Measurements from ENCODE around the gene PIAS4.
A peak's percentile ranks its signal among the peaks of the same experiment; 100 is the strongest.

Gene PIAS4

DNA sequence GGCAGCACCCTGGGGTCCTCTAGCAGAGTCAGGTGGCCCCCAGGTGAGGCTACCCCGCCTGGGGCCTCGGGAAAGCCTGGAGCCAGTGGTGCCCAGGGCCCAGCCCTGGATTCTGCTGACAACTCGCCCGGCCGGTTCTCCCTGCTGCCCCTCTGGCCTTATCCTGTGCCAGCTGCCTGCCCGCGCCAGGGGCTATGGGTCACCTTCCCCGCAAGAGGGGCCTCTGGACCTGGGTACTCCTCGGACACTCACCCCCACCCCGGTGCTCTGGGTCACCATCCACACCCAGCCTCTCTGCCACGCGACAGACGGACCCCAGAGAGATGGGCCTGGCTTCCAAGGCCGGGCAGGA, 35.2 kb downstream of the PIAS4 start:
- no peak for DNase-seq (ENCODE audit: low read depth, low spot score)

DNA sequence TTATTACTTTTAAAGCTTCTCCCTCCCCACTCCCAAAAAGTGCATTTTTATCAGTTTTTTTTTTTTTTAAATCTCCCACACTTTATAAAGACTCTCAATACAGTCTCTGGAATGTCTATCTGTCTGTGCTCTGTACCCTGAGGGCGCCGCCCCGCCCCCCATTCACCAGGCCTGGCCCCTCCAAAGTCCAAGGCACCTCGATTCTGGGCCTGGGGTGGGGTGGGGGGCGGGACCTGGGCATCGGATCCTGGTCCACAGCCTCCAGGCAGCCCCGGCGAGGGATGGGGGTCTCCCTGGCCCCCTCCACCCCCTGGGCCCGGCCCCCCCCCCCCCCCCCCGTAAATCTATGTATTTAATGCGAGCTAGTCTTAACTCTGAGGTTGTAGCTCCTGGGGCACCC, 35.9 kb downstream of the PIAS4 start:
- no peak for DNase-seq (ENCODE audit: low read depth, low spot score)

DNA sequence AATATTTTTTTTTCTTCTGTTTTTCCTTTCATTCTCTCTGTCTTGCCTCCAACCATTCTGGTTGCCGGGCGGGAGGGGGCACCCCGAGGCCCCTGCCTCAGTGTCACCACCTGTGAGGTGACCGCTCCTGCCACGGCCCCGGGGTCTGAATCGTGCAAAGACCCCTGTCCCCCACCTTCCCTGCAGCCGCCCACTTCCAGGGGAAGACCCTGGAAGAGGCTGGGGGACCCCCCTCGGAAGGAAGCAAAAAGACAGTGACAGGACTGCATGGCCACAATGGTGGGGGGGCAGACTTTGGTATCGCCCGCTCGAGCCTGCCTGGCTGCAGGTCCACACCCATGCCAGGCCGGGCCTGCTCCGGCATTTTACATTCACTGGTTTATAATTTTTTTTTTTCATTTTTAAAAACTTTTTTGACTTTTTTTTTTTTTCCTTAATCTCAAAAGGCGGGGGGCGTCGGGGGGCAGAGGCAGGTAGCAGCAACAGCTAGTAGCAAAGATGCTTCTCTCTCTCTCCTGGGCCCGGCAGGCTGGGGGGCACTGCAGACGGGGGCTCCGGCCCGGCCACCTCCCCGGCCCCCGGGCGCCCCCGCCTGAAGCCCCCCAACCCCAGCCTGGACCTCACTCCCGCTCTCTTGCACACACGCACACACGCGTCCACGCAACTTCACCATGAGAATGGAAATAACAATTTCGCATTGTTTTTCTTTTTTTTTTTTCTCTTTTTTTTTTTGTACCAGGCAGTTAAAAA, 36.6 kb downstream of the PIAS4 start:
- no peak for DNase-seq (ENCODE audit: low read depth, low spot score)

DNA sequence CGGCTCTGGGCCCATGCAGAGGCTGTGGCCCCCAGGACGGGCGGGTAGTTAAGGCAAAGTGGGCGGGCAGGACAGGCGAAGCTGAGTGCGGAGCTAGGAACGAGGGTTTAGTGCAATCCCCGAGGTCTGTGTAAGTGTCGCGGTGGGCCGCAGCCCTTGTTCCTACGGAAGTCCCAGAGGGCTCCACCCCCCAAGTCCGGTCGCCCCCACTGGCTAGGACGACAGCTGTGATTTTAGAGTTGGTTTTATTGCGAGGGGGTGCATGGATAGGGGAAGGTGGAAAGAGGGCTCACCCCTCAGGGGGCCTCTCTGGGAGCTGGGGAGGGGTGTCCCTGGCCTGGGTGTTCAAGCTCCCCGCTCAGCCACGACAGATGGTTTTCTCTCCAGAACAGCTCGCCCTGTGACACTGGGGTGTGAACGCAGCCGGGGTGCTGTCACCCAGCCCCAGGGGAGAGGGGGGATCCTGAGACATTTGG, 37.5 kb downstream of the PIAS4 start:
- no peak for DNase-seq (ENCODE audit: low read depth, low spot score)

DNA sequence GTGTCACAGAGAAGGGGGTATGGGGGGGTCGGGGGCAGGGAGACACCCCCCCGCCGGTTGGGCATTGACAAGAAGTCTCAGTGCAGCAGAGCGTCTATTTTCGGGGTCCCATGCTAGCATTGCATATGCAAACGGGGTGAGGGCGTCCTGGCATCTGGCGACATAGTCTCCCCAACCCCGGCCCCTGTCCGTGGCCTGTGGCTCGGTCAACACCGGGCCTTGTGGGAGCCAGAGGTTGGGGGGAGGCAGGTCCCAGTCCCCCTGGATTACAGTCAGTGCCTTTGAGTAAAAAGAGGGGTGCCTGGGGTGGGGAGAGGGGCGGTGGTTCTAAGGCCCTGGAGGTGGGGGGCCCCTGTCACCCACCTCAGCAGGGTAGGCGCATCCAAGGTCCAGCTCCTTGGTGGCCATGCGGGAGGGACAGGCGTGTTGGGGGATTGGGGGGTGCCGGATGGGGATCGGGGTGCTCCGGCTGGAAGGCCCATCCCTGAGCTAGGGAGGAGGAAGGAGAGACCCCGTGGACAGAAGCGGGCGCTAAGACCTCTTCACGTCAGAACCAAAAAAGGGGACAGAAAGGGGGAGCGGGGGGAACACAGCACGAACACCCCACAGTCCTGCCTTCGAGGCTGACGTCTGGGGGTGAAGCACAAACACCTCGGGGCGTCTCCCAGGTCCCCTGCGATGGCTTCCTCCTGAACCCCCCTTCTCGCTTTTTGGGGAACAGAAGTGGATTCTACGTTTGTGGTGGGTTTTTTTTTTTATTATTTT, 38.2 kb downstream of the PIAS4 start:
- DNase-seq (ENCODE audit: low read depth, low spot score) = no peak

DNA sequence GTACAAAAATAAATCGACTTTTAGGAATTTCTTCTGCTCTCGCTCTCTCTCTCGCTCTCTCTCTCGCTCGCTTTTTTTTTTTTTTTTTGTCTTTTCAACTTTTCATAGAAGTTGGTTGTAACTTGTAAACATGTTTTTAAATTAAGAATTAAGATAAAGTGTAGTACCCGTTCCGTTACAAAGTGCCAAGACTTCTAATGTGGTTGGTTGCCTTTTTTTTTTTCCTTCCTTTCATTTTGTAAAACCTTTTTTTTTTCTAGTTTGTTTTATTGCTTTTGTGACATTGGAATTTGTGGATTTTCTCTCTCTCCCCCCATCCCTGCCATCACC, 38.8 kb downstream of the PIAS4 start:
- DNase-seq (ENCODE audit: low read depth, low spot score) = no peak

DNA sequence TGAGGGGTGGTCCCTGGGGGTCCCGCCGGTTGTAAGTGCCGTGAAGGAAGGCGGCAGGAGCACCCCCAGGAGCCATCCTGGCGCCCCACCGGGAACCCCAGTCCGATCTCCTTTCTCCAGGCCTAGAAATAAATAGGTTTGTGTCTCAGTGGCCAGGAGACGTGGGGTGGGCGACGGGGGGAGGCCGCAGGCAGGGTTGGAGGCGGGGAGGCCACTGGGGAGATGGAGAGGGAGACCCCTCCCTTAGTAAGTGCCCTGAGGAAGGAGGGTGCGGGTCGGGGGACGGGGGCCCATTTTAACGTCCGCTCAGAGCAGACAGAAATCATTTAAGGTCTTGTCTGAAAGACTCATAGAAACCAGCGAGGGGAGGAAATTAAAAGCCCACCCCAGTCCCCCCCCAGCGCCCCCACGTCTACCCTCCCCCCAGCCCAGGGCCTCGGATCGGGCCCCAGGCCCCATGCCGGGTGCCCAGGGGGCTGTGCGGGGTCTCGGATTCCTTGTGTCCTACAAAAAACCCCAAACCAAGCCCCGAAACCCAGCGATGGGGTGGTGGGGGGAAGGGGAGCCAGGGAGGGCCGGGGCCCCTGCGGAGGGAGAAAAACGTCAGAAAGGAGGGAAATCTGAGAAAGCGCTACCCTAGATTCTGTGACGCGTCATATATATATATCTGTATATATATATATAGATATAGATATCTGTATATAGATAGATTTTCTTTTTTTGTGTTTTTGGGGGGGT, 39.6 kb downstream of the PIAS4 start:
- no peak for DNase-seq (ENCODE audit: low read depth, low spot score)

DNA sequence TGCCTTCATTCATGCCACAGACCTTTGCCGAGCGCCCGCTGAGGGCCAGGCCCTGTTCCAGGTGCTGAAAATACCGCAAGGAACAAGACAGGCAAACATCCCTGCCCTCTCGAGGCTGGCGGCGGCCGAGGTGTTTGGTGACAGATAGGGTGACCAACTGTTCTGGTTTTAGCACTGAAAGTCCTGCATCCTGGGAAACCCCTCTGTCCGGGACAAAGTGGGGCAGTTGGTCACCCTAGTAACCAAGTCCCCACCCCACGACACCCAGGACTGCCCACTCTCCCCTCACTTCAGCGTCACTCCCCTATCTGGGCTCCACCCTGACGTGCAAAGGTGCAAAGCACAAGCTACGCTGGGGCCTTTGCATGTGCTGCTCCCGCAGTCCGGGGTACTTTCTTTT, 41.9 kb downstream of the PIAS4 start:
- no peak for DNase-seq (ENCODE audit: low read depth, low spot score)

DNA sequence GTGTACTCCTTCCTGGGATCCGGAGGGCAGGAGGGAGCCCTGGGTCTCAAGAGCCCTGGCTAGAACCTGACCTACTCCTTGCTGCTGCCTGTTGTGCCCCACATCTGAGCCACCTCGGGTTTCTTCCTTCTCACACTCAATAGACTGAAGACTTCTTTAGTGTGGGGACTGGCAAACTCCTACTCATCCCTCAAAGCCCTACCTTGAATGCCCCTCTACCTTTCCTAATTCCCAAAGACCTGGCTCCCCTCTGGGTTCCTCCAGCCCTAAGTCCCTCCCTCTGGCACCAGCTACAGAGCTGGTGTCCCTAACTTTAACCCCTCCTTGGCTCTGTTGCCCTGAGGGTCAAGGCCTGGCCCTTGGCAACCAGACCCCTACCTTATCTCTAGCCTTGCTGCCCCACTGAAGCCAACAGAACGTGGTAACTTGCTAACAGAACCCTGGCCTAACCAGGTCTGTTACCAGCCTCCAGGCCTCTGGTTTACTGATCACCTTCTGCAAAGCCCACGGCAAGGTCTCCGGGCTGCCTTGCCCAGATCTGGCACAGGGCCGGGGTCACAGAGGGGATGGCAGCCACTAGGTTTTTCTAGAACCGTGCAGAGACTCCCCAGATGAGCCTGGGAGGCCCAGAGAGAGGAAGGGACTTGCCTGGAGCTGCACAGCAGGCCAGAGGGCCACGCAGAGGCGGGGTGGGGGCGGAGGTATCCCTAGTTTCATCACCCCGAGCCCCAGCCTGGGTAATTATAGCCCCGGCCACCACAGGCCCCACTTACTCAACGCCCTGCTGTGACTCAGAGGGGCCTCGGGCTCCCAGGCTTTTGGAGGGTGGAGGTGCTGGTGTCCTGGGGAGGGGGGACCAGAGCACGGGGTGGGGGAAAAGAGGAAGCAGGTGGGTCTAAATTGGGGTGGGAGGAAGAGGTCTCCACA, 43.9 kb downstream of the PIAS4 start:
- no peak for DNase-seq (ENCODE audit: low read depth, low spot score)

DNA sequence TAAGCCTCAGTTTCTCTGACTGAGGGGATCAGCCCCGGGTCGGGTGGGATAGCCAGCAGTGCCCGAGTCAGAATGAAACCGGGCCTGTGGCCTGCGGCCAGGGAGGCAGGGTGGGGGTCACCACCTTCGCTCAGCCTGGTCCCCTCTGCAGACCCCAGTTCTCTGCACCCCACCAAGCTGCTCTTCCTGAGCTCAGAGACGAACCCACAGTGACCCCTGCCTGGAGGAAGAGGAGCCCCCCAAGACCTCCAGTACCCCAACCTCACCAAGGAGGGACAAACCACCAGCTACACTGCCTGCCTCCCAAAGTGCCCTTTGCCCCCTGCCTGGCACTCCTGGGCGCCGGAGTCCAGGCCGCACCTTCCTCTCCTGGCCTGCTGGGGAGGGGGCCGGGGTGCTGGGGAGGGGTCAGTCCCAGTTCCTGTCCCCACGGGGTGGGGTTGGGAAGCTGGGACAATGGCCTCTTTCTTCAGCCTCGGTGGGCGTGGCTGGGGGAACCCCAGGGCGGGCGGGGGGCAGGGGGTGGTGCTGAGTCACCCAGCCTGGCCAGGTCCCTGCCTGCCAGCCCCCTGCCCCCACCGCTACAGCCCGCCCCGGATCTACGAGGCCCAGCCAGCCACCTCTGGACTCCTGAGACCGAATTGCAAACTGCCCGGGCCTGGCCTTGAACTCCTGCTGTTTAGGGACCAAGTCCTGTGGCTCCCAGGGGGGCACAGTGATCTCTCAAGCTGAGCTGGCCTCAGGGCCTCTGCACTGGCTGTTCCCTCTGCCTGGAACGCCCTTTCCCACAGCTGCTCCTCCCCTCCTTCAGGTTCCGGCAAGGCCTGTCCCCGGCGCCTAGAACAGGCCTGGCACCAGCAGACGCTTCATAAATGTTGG, 44.8 kb downstream of the PIAS4 start:
- DNase-seq (ENCODE audit: low read depth, low spot score) = no peak

DNA sequence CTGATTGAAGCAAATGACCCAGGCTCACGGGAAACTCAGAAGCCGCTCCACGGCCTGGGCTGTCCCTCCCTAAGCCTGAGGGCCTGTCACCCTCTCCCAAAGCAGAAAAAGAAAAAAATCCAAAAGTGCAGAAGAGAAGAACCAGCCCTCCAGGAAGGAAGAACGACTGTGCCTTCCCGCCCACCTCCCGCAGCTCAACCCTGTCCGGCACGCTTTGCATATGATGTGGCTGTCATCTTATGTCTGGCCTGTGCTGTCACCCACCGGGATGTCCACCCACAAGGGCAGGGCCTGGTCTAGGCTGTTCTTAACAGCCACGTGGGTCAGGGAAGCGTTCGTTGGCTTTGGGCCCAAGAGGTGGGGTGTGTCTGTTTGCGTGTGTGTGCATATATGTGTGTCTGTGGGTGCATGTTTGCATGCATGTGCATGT, 45.5 kb downstream of the PIAS4 start:
- no peak for DNase-seq (ENCODE audit: low read depth, low spot score)

DNA sequence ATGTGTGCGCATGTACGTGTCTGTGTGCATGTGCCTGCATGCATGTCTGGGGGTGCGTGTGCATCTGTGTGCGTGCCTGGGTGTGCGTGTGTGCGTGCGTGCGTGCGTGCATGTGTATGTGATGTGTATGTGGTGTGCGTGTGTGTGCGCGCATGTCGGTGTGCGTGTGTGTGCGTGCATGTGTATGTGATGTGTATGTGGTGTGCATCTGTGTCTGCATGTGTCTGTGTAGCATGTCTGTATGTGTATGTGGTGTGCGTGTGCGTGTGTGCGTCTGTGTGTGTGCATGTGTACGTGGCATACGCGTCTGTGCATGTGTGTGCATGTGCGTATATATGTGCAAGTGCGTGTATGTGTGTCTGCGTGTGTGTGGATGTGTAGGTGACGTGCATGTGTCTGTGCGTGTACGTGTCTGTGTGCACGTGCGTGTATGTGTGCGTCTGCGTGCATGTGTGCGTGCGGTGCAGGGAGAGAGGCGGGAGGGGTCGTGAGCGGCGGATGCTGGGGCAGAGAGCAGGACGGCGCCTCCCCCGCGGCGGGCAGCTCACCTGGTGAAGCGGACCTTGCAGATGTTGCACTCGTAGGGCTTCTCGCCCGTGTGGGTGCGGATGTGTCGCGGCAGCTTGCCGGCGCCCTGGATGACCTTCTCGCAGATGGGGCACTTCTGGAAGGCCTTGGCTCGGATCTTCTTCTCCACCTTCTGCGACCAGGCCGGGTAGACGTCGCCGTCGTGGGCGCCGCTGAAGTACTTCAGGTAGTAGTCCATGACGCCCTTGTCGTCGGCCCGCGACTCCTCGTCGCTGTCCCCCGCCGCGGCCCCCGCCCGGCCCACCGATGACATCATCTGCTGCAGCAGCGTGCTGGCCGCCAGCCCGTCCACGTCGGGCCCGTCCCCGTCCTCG, 46.1 kb downstream of the PIAS4 start:
- no peak for DNase-seq (ENCODE audit: low read depth, low spot score)

DNA sequence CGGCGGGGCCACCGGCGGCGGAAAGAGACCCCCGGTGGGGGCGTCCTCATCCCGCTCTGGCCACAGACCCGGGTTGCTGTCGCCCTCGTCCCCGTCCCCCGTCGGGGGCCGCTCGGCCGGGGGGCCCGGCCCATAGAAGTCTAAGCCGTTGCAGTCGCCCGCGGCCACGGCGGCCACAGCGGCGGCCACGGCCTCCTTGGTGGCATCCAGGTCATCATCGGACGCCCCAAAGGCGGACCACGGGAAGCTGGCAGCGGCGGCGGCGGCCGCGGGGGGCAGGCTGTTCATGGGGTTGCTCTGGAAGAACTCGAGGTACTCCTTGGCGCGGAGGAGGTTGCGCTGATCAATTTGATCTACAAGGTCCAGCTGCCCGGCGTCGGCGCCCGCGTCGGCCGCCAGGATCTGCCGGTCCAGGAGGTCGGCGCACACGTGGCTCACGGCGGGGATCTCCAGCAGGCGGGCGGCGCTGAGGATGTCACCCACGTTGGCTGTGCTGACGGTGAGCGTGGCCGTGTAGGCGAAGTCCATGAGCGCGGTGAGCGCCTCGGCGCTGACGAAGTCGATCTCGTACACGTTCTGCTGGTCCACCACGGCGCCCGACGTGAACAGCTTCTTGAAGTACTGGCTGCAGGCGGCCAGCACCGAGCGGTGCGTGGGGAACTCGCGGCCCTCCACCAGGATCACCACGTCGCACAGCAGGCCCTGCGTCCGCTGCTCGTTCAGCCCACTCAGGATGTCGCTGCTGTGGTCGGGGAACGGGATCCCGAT, 47.1 kb downstream of the PIAS4 start:
- DNase-seq (ENCODE audit: low read depth, low spot score) = no peak

DNA sequence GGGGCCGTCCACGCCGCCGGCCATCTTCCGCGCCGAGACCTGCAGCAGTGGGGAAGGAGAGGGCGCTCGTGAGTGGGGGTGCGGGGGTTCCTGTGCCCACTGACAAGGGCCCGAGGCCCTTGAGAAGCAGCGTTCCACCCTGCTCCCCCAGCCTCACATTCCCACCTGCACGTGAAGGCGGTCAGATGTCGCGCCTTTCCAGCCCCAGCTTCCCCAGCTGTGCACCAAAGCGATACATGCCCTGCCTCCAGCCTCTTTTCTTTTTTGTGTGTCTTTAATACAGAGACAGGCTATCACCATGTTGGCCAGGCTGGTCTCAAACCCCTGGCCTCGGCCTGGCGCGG, 47.6 kb downstream of the PIAS4 start:
- no peak for DNase-seq (ENCODE audit: low read depth, low spot score)

DNA sequence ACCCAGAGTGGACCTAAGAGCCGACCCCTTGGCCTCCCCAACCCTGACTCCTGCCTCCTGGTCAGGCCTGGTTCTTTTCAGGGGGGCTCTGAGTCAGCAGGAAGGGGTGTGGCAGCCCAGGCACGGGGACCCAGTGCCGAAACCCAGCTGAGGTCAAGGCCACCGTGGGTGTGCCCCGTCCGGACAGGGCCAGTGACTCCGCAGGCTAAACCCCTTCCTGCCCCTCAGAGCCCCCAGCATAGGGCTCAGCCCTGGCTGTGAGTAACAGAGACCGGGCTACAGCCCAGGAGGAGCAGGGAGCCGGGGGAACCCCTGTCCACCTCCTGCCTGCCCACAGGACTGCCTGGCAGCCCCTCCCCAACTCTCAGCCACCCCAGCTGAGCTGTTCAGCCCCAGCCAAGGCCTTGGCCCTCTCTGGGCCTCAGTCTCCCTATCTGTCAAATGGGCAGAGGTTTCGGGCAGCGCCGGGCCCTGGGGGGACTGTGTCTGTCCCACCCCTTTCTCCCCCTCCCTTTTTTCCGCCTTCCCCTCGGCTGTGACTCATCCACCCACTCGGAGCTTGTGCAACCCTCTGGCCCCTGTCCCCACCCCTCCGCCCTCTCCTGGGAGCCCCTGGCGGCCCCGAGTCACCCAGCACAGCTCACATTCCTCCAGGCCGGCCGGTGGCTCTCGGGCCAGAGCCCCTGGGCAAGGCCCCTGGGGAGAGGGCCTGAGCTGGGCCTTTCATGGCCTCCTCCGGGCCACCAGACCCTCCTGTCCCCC, 50.6 kb downstream of the PIAS4 start:
- DNase-seq (ENCODE audit: low read depth, low spot score) = peak; percentile 37

DNA sequence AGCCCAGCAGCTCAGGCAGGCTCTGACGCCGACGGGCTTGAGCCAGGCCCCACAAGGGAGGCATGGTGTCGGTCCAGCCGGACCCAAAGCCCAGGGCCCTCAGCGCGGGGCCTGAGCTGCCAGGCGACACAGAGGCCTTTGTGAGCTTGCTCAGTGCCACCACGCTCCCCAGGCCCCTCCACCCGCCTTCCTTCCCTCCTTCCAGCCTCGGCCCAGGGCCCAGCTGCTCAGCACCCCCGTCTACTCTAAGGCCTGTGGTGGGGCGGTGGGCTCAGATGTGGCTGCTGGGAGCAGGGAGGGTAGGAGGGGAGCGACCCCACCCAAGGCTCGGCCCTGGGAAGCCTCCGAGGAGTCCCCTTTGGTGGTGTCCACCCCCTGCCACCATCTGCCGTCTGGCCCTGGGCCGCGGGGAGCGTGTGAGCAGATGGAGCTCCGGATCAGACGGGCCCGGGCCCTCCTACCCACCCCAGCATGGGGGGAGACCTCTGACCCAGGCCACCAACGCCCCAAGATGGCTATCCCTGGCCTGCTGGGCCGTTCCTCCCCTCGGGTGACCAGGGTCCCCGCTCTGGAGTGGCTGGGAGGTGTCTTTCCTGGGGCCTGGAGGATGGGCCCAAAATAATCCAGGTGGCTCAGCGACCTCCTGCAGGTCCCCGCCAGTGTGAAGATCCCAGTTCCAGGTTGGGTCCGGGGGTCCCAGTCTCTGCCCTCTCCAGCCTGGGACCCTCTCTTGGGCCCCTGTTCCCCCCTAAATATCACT, 51.3 kb downstream of the PIAS4 start:
- DNase-seq (ENCODE audit: low read depth, low spot score) = no peak

DNA sequence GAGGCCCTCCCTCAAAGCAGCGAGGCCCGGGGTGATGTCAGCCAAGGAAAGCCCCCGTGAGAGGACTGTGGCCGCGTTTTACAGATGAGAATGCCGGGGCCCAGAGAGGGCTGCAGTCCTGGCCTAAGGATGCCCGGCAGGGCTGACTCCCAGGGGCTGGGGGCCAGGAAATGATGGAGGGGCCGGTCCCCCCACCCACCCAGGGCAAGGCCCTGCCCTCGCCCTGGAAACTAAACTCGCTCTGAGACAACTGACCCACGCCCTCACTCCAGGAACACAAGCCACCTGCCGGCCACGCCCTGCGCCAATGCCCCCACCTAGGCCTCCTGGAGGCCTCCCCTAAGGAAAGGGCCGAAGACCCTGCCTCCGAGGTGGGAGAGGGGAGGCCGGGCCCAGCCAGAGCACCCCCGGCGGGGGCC, 51.9 kb downstream of the PIAS4 start:
- no peak for DNase-seq (ENCODE audit: low read depth, low spot score)
